Measurements from ENCODE around the gene SLC9C1. TPM values are rescaled to one million over a fixed set of nuclear protein-coding genes. Genes with fewer than 3 reads are reported as not detected.

SLC9C1 gene
- total RNA-seq, 1 experiment from 2014 or later, result not detected

GRCh38 chr3:112128843-112129727, 164.9 kb downstream of the SLC9C1 start:
- DNase-seq (ENCODE audit: low read depth in 1 of 2, low spot score in 2 of 2), result no peak
- no peak overlapping the region for H3K4me3 ChIP-seq
- no peaks in the 10 kb centered on the region for H3K4me1 ChIP-seq (replicated peaks)
- no peaks in the 10 kb centered on the region for H3K27me3 ChIP-seq (replicated peaks)
- H3K9me3 ChIP-seq (replicated peaks), result no peaks in the 10 kb centered on the region
- peaks cover 29% of the 10 kb centered on the region for H3K36me3 ChIP-seq
- H3K27ac ChIP-seq, result no peak overlapping the region

- no peak for DNase-seq (ENCODE audit: low read depth in 1 of 2, low spot score in 2 of 2)
- Histone ChIP-seq H3K4me1 (replicated peaks) (no peaks in the 10 kb centered on the region), H3K27me3 (replicated peaks) (no peaks in the 10 kb centered on the region), H3K36me3 (peaks cover 34% of the 10 kb centered on the region), H3K9me3 (replicated peaks) (no peaks in the 10 kb centered on the region), H3K4me3 (no peak overlapping the region), H3K27ac (no peak overlapping the region)
Observed at GRCh38 chr3:112127522-112128494, 166.2 kb downstream of the SLC9C1 start.

DNA sequence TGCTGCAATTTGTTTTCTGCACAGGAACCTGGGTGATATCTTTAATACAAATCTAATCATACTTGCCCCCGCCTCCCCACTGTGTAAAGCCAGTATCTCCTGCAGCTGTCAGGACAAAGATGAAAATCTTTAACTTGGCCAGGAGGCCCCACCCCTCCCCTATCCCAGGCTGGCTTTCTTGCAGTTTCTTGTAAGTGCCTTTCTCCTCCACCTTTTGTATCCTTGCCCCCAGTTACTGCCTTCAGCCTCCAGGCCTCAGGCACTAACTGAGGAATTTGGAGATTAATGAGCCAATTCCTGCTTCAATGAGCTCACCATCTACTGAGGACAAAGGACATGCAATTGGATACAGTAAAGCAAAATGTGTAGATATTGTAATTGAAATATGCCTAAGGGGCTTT, 167.5 kb downstream of the SLC9C1 start:
- DNase-seq (ENCODE audit: low read depth in 1 of 2, low spot score in 2 of 2), result no peak
- peaks cover 43% of the 10 kb centered on the region for H3K36me3 ChIP-seq
- H3K4me3 ChIP-seq, result no peak overlapping the region
- no peaks in the 10 kb centered on the region for H3K4me1 ChIP-seq (replicated peaks)
- H3K9me3 ChIP-seq (replicated peaks), result no peaks in the 10 kb centered on the region
- H3K27me3 ChIP-seq (replicated peaks), result no peaks in the 10 kb centered on the region
- H3K27ac ChIP-seq, result no peak overlapping the region

DNA sequence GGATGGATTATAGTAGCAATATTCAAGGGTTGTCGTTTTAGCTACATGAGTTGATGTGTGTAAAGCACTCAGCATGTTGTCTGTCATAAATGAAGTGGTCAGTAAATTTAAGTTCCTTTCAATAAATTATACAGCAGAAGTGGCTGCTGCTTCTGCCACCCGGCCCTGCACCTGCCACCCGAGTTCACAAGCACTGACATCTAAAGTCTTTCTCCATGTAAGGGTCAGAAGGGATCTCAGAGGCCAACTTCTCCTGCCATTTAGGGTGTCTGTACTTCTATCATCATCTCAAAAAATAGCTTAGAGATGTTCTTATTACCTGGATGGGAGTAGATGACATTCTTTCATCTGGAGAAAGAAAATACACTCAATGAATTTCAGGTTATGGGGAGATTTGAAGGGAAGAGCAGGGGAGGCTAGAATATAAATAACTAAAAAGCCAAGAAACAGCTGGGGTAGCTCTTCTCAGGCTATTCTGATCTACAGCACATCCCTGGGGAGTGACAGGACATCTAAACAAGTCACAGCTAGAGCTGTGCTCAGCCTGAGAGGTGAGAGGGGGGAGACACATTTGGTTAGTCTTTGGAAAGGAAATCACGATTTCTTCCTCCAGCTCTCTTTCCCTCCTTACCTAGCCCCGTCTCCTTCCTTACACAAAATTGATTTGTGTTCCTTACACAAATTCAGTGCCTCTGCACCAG, 169.0 kb downstream of the SLC9C1 start:
- no peak for DNase-seq (ENCODE audit: low read depth in 1 of 2, low spot score in 2 of 2)
- Histone ChIP-seq H3K27ac (no peak overlapping the region), H3K27me3 (replicated peaks) (no peaks in the 10 kb centered on the region)

GRCh38 chr3:112123548-112123947, 170.5 kb downstream of the SLC9C1 start:
- H3K4me3 ChIP-seq, result no peak overlapping the region
- H3K27ac ChIP-seq, result no peak overlapping the region

More for the DNA sequence above, 169.0 kb downstream of the SLC9C1 start:
- Histone ChIP-seq H3K4me3 (no peak overlapping the region), H3K9me3 (replicated peaks) (no peaks in the 10 kb centered on the region), H3K4me1 (replicated peaks) (no peaks in the 10 kb centered on the region), H3K36me3 (peaks cover 48% of the 10 kb centered on the region)

GRCh38 chr3:112122870-112123269, 171.1 kb downstream of the SLC9C1 start:
- H3K4me1 ChIP-seq (replicated peaks), result no peaks in the 10 kb centered on the region
- no peaks in the 10 kb centered on the region for H3K27me3 ChIP-seq (replicated peaks)
- H3K27ac ChIP-seq, result no peak overlapping the region
- no peak overlapping the region for H3K4me3 ChIP-seq
- peaks cover 53% of the 10 kb centered on the region for H3K36me3 ChIP-seq
- no peaks in the 10 kb centered on the region for H3K9me3 ChIP-seq (replicated peaks)
- DNase-seq (ENCODE audit: low read depth in 1 of 2, low spot score in 2 of 2), result no peak

More at GRCh38 chr3:112123548-112123947, 170.5 kb downstream of the SLC9C1 start:
- no peaks in the 10 kb centered on the region for H3K9me3 ChIP-seq (replicated peaks)
- no peak for DNase-seq (ENCODE audit: low read depth in 1 of 2, low spot score in 2 of 2)
- no peaks in the 10 kb centered on the region for H3K27me3 ChIP-seq (replicated peaks)
- H3K4me1 ChIP-seq (replicated peaks), result no peaks in the 10 kb centered on the region
- peaks cover 53% of the 10 kb centered on the region for H3K36me3 ChIP-seq

- Histone ChIP-seq H3K4me1 (replicated peaks) (no peaks in the 10 kb centered on the region), H3K27ac (no peak overlapping the region), H3K36me3 (peaks cover 57% of the 10 kb centered on the region), H3K9me3 (replicated peaks) (no peaks in the 10 kb centered on the region), H3K4me3 (no peak overlapping the region), H3K27me3 (replicated peaks) (no peaks in the 10 kb centered on the region)
- no peak for DNase-seq (ENCODE audit: low read depth in 1 of 2, low spot score in 2 of 2)
Observed at GRCh38 chr3:112121577-112122547, 172.2 kb downstream of the SLC9C1 start.

DNA sequence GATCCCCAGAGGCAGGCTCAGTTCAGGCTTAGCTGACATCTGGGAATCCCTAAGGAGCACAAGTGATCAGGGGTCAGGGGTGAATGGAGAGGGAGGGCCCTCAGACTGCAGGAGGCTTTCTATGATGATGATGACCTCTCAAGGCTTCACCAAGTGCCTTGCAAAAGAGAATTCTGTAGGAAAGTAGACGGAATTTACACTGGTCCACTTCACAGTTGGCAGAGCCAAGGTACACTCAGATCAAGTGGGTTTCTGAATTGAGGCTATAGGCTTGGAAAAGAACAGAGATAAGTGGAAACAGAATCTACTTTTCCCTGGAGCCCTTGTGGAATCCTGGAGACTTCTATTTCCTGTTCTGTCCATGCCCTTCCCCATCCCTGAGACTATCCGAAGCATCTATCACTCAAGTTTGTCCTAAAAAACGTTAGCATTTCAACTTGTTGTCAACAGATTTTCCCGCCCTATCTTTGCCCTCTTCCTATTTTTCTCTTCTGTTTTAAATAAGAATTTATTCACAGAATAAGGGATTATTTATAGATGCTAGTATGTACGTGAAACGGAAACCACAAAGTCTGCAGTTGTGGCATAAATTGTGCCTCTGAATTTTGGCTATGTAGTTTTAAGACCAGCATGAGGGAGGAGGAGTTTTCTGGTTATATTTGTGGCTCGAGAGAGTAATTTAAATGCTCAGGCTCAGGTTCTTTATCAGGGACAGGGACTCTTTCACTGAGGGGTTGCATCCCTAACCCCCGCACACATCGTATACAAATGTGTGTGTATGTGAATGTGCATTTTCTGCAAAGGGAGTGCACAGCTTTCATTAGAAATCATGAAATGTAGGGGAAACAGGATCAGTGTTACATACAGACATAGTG, 173.8 kb downstream of the SLC9C1 start:
- Histone ChIP-seq H3K4me1 (replicated peaks) (no peaks in the 10 kb centered on the region), H3K27ac (no peak overlapping the region), H3K27me3 (replicated peaks) (no peaks in the 10 kb centered on the region), H3K9me3 (replicated peaks) (no peaks in the 10 kb centered on the region), H3K4me3 (no peak overlapping the region), H3K36me3 (peaks cover 72% of the 10 kb centered on the region)
- no peak for DNase-seq (ENCODE audit: low read depth in 1 of 2, low spot score in 2 of 2)

DNA sequence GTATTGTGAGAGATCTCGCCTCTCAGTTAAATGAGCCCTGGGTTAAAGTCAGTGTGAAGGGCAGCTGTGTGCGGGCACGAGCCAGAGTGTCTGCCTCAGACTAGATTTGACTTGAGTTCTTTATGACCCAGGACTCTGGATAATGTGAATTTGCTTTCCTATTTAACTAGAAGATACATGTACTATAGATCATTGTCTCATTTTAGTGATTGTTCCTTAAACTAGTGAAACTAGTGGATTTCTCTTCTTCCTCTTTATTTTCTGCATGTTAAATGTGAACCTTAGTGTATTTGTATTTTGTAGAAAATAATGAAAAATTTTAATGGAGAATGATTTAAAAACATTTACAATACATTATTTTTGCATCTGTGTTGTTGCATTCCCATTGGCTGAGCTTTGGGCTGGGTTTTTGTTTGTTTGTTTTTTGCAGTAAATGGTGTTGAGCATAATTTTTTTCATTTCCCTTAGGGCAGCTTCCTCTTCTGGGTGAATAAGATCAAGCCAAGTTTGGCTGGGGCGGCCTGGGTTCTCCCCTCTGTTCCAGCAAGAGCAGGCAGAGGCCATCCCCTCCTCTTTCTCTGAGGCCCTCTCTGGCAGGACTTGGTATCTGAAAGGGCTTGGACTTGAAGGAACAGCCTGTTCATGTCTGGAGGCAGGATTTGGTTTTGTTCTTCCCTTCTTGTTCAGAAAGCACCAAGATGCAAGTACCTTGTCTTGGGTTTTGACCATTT, 176.0 kb downstream of the SLC9C1 start:
- H3K27ac ChIP-seq, result no peak overlapping the region
- no peak overlapping the region for H3K4me3 ChIP-seq

GRCh38 chr3:112117415-112117814, 176.6 kb downstream of the SLC9C1 start:
- Histone ChIP-seq H3K27ac (no peak overlapping the region), H3K4me1 (replicated peaks) (no peaks in the 10 kb centered on the region), H3K36me3 (peaks cover 85% of the 10 kb centered on the region), H3K4me3 (no peak overlapping the region), H3K27me3 (replicated peaks) (no peaks in the 10 kb centered on the region), H3K9me3 (replicated peaks) (no peaks in the 10 kb centered on the region)
- no peak for DNase-seq (ENCODE audit: low read depth in 1 of 2, low spot score in 2 of 2)

More for the DNA sequence above, 176.0 kb downstream of the SLC9C1 start:
- H3K36me3 ChIP-seq, result peaks cover 83% of the 10 kb centered on the region
- no peaks in the 10 kb centered on the region for H3K9me3 ChIP-seq (replicated peaks)
- no peaks in the 10 kb centered on the region for H3K4me1 ChIP-seq (replicated peaks)
- no peak for DNase-seq (ENCODE audit: low read depth in 1 of 2, low spot score in 2 of 2)
- H3K27me3 ChIP-seq (replicated peaks), result no peaks in the 10 kb centered on the region

DNA sequence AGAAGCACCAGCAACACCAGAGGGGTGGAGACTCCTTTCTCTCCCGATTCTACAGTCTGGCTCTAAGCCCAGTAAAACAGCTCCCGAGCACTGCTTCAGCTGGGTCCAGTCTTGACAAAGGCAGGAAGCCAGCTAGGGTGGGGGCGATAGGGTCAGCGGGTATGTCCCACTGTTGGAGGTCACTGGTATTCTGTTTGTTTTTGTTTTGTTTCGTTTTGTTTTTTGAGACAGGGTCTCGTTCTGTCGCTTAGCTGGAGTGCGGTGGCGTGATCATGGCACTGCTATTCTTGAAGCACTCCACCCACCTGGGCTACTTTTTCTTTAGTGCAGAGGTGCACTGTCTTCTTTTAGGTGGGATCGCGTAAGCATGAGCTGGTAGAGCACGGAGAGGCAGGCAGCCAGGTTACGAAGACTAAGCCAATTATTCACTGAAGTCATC, 177.2 kb downstream of the SLC9C1 start:
- DNase-seq (ENCODE audit: low read depth in 1 of 2, low spot score in 2 of 2), result no peak
- H3K36me3 ChIP-seq, result peaks cover 87% of the 10 kb centered on the region
- no peaks in the 10 kb centered on the region for H3K27me3 ChIP-seq (replicated peaks)
- H3K4me3 ChIP-seq, result no peak overlapping the region
- no peaks in the 10 kb centered on the region for H3K9me3 ChIP-seq (replicated peaks)
- H3K27ac ChIP-seq, result no peak overlapping the region
- no peaks in the 10 kb centered on the region for H3K4me1 ChIP-seq (replicated peaks)
